Calu3 (cell line): ENCODE measurements around the gene PDE4B. TPM values are rescaled to one million over a fixed set of nuclear protein-coding genes. Genes with fewer than 3 reads are reported as not detected.

Experiments
- BruUV-seq: library from RNA; stranded (reverse); fragments of 400-500 nt; replicated peaks from 2 replicates; lab custom pipeline; 2021; lab: Mats Ljungman, UMichigan
- CTCF ChIA-PET: fragments of 300-600 bp; sonication (Branson Sonifier 250); formaldehyde crosslinking; loops from one replicate; lab custom pipeline; 2022; ENCODE audit warnings: antibody characterized with exemption; lab: Charles Lee
- DNase-seq: peaks from one replicate; pipeline ENCODE4 v3.0.0; 2022
- H3K27ac Mint-ChIP-seq: one replicate; pipeline ENCODE4 v1.8.0; 2022; ENCODE audit warnings: mixed read lengths; ENCODE audit not compliant: unreplicated experiment
- H3K27me3 Mint-ChIP-seq: one replicate; pipeline ENCODE4 v1.8.0; 2022; ENCODE audit warnings: mixed read lengths; ENCODE audit not compliant: unreplicated experiment
- H3K36me3 Mint-ChIP-seq: one replicate; pipeline ENCODE4 v1.8.0; 2022; ENCODE audit warnings: mild to moderate bottlenecking, moderate library complexity, mixed read lengths; ENCODE audit not compliant: insufficient read depth, unreplicated experiment
- H3K4me1 Mint-ChIP-seq: one replicate; pipeline ENCODE4 v1.8.0; 2022; ENCODE audit warnings: mild to moderate bottlenecking, low read depth, mixed read lengths; ENCODE audit not compliant: unreplicated experiment
- H3K4me3 Mint-ChIP-seq: one replicate; pipeline ENCODE4 v1.8.0; 2022; ENCODE audit warnings: mild to moderate bottlenecking, low read depth, moderate library complexity, mixed read lengths; ENCODE audit not compliant: unreplicated experiment
- H3K9me3 Mint-ChIP-seq: one replicate; pipeline ENCODE4 v1.8.0; 2022; ENCODE audit warnings: low read depth, mixed read lengths; ENCODE audit not compliant: unreplicated experiment
- intact Hi-C: fragments of 100-400 bp; cut with micrococcal nuclease; formaldehyde crosslinking; loops from one replicate; pipeline ENCODE4 v1.10.0; 2022; ENCODE audit not compliant: unreplicated experiment
- total RNA-seq: library from RNA; stranded (reverse); gene quantifications from 2 replicates; pipeline ENCODE4 v1.2.3, GENCODE V29; 2022
- TF ChIP-seq, protein P1 (sequence below): fragments of 200-600 bp; IDR thresholded peaks from one replicate; pipeline ENCODE4 v1.8.0; 2022; ENCODE audit warnings: antibody characterized with exemption; ENCODE audit not compliant: unreplicated experiment

PDE4B gene
- total RNA-seq, 1 experiment from 2014 or later: 2.9 TPM

DNA sequence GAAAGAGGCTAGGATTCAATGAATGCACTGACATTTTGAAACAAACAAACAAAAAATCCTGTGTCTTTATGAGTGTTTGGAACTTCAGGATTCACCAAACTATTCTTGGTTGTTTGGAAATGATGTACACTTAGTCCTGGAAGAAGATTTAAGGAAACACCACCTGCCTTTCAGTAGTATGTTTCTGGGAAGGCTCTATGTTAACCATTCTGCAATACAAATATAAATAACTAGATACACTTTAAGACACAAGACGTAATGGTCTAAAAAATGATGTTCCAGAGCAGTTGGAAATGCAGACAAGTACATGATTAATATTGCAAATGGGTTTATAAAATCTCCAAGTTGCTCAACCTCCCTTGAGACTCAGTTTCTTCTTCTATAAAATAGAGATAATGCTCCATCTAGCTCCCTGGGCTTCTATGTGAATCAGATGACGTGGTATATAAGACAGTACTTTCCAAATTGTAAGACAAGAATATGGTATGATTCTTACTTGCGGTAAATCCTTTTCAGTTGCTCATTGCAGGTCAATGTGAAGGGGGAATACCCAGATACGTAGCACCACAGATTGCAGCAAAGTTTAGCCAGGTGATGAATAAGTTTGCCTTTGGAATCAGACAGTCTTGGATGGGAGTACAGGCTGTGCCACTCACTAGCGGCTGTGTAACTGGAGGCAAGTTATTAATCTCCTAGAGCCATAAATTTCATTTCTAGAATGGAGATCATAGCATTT, 516.5 kb downstream of the PDE4B start:
- H3K36me3 Mint-ChIP-seq: no peaks in the 10 kb centered on the region
- no TSS peak for BruUV-seq
- no peaks in the 10 kb centered on the region for H3K27me3 Mint-ChIP-seq
- no peak for DNase-seq
- TF ChIP-seq, protein P1, sequence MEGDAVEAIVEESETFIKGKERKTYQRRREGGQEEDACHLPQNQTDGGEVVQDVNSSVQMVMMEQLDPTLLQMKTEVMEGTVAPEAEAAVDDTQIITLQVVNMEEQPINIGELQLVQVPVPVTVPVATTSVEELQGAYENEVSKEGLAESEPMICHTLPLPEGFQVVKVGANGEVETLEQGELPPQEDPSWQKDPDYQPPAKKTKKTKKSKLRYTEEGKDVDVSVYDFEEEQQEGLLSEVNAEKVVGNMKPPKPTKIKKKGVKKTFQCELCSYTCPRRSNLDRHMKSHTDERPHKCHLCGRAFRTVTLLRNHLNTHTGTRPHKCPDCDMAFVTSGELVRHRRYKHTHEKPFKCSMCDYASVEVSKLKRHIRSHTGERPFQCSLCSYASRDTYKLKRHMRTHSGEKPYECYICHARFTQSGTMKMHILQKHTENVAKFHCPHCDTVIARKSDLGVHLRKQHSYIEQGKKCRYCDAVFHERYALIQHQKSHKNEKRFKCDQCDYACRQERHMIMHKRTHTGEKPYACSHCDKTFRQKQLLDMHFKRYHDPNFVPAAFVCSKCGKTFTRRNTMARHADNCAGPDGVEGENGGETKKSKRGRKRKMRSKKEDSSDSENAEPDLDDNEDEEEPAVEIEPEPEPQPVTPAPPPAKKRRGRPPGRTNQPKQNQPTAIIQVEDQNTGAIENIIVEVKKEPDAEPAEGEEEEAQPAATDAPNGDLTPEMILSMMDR: no peak
- no peak overlapping the region for H3K4me3 Mint-ChIP-seq
- CTCF ChIA-PET: interaction anchor here (0.9 kb wide), 1 partner anchor 23 kb away, joined by 3 read pairs; no protein-coding TSS in a partner anchor
- H3K27ac Mint-ChIP-seq: no peak overlapping the region
- no peaks in the 10 kb centered on the region for H3K9me3 Mint-ChIP-seq
- H3K4me1 Mint-ChIP-seq: peaks cover 14% of the 10 kb centered on the region
- intact Hi-C loops: no loop called here

DNA sequence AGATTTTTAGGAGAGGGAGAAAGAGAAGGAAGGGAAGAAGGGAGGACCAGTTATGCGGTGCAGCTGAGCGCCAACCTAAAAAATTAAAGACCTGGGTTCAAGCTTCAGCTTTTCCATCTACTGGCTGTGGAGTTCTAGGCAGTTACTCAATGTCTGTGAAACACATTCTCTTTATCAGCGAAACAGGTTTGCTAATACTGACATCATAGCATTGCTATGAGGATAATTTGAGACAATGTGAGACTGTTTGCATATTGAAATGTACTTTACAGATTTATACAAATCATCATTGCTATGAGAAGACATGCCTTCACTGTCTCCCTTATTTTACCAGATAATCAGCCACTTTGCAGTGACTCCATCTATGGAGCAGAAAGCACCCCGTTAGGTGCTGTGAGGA, 518.4 kb downstream of the PDE4B start:
- CTCF ChIA-PET: no interaction called here
- Mint-ChIP-seq H3K27ac (no peak overlapping the region), H3K36me3 (no peaks in the 10 kb centered on the region)

DNA sequence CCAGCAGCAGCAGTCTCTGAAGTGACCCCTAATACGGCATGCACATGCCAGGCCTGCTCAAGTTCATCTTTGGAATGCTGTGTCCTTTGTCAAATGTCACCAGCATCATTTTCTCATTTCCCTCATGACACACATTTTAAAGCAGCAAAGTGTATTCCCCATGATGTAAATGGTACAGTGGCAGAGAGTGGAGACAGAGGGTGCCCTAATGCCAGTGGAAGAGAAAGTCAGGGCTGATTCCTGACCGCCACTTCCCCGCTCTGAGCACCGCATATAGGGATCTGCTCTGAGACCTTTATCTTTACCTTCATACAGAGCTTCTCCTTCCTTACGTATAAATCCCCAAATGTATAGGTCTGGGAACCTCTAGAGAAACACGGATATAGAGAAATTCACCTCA, 518.9 kb downstream of the PDE4B start:
- CTCF ChIA-PET: interaction anchor here (0.9 kb wide), 1 partner anchor 17 kb away, joined by 3 read pairs; no protein-coding TSS in a partner anchor

More for the DNA sequence above, 518.4 kb downstream of the PDE4B start:
- intact Hi-C loops: no loop called here
- Mint-ChIP-seq H3K9me3 (no peaks in the 10 kb centered on the region), H3K4me3 (no peak overlapping the region), H3K4me1 (peaks cover 21% of the 10 kb centered on the region), H3K27me3 (no peaks in the 10 kb centered on the region)
- DNase-seq: no peak
- no TSS peak for BruUV-seq
- TF ChIP-seq, protein P1: no peak

DNA sequence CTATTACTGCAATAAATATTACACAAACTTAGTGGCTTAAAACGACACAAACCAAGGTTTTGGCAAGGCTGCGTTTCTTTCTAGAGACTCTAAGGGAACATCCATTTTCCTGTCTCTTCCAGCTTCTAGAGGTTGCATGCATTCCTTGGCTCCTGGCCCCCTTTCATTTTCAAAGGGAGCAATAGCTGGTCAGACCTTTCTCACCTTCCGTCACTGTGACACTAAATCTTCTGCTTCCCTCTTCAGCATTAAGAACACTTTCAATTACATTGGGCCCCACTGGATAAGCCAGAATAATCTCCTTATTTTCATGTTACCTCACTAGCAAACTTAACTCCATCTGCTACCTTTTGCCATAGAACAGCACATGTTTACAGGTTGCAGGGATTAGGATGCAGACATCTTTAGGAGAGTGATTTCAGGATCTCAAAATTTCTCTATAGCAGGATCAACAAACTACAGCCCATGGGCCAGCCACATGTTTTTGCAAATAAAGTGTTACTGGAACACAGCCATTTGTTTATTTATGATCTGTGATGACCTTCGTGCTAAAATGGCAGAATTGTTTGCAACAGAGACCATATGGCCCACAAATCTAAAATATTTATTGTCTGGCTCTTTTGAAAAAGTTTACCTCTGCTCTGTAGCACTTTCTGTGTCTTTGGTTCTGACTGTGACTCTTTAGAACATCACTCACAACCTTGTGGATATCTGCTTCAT, 519.7 kb downstream of the PDE4B start:
- H3K36me3 Mint-ChIP-seq: no peaks in the 10 kb centered on the region
- intact Hi-C loops: no loop called here
- BruUV-seq: no TSS peak
- no peaks in the 10 kb centered on the region for H3K27me3 Mint-ChIP-seq
- TF ChIP-seq, protein P1: no peak
- no peak overlapping the region for H3K4me3 Mint-ChIP-seq
- H3K4me1 Mint-ChIP-seq: peaks cover 31% of the 10 kb centered on the region
- no peak overlapping the region for H3K27ac Mint-ChIP-seq
- CTCF ChIA-PET: interaction anchor here (0.9 kb wide), 1 partner anchor 17 kb away, joined by 3 read pairs; no protein-coding TSS in a partner anchor
- DNase-seq: no peak
- H3K9me3 Mint-ChIP-seq: no peaks in the 10 kb centered on the region

More for the DNA sequence above, 518.9 kb downstream of the PDE4B start:
- Mint-ChIP-seq H3K27ac (no peak overlapping the region), H3K27me3 (no peaks in the 10 kb centered on the region), H3K36me3 (no peaks in the 10 kb centered on the region), H3K9me3 (no peaks in the 10 kb centered on the region), H3K4me3 (no peak overlapping the region), H3K4me1 (peaks cover 26% of the 10 kb centered on the region)
- DNase-seq: no peak
- no TSS peak for BruUV-seq
- intact Hi-C loops: no loop called here
- TF ChIP-seq, protein P1: no peak
